DMS53 treated with DMSO at 0.1 percent for 48 hours (cell line): ENCODE data around the gene NKPD1.
"Not testable (repeated sequence)": the region's sequence is repeated elsewhere in the genome, so short reads cannot be mapped to it uniquely, and the experiment has no call there.

Source experiments
- DNase-seq: peaks from one replicate; lab custom pipeline; 2025; ENCODE audit not compliant: unreplicated experiment; lab: John Stamatoyannopoulos, UW

The NKPD1 gene

DNA sequence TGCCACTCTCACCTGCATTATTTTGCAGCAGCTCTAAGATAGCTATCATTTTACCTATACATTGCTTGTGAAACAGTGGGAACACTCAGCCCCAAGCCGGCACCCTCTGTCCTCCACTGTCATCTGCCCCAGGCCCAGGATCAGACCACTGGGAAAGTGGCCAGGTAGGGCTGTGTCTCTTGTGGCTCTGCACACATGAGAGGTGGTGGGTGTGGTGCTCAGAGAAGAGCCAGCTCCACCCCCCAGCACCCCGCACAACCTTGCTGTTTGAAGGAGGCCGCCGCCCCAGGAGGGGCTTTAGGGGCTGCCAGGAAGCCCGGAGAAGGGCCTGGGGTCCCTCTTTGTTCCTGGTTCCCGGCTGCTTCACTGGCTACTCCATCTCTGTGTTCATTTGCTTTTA is 41.2 kb downstream of the NKPD1 start:
- no peak for DNase-seq

DNA sequence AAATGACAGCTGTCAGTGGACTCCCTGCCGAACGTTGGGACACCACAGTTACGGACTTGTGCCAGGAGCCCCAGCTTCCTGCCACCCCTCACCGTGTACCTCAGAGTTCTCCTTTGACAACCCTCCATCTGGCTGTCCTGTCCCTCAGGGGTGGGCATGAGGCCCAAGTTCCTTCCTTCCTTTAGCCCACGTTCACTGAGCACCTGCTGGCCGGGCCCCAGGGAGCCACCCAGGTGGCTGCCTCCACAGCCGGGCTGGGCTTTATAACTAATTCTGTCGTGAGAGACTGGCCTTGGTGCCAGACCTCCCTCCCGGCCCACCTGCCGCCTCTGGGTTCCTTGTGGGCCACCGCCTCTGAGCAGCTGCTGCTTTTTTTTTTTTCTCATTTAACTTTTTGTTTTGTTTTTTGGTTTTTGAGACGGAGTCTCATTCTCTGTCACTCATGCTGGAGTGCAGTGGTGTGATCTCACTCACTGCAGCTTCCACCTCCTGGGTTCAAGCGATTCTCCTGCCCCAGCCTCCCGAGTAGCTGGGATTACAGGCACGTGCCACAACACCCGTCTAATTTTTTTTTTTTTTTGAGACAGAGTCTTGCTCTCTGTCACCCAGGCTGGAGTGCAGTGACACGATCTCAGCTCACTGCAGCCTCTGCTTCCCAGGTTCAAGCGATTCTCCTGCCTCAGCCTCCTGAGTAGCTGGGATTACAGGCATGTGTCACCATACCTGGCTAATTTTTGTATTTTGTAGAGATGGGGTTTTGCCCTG is 42.0 kb downstream of the NKPD1 start:
- not testable (repeated sequence) for DNase-seq

DNA sequence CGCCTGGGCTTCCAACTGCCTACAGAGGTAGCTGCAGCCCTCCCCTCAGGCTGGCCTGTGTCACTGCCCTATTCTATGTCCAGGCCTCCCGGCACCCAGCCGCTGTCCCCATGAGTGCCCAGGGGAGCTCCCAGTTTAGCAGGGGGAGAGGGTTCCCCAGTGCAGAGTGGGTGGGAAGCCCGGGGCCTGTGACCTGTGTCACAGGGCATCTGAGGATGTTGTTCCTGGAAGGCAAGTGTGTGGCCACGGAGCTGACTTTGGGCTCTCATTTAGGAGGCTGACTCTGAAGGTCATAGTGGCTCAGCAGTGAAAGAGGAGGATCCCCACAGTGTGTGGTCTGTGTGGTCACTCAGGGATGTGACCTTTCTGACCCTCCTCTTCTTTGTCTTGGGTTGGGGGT is 42.7 kb downstream of the NKPD1 start:
- no peak for DNase-seq

DNA sequence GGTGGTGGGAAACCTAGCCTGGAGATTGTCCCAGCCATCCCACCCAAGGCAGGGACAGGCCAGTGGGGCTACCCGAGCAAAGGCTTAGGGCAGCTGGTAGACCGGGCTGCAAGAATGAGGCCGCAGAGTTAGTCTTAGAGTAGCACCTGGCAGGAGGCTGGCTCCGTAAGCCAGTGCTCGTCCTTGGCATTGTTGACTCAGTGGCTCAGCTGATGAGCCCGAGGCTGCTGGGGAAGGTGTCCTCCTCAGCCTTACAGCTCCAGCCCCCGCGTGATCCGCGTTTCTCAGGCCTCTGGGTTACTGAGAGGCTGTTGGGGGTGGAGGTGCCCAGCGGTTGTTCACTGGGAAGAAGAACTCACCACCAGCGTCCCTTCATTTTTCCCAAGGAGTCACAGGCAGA is 43.1 kb downstream of the NKPD1 start:
- peak; percentile 16 for DNase-seq

DNA sequence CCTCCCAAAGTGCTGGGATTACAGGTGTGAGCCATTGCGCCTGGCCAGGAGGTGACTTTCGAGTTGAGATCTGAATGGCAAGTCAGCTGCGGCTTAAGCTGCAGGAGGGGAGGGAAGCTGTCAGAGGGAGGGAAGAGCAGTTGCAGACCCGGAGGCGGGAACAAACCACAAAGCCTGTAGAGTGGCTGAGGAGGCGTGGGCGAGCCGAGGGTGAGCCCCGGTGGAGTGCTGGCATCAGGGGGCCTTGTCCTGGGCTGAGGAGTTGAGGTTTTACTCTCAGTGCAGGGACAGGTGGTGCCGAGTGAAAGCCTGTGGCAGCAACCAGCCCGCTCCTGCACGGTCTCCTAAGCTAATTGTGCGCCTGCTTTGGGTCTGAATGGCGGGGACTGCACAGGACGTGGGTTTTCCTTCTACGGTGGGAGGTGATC is 43.6 kb downstream of the NKPD1 start:
- no peak for DNase-seq

DNA sequence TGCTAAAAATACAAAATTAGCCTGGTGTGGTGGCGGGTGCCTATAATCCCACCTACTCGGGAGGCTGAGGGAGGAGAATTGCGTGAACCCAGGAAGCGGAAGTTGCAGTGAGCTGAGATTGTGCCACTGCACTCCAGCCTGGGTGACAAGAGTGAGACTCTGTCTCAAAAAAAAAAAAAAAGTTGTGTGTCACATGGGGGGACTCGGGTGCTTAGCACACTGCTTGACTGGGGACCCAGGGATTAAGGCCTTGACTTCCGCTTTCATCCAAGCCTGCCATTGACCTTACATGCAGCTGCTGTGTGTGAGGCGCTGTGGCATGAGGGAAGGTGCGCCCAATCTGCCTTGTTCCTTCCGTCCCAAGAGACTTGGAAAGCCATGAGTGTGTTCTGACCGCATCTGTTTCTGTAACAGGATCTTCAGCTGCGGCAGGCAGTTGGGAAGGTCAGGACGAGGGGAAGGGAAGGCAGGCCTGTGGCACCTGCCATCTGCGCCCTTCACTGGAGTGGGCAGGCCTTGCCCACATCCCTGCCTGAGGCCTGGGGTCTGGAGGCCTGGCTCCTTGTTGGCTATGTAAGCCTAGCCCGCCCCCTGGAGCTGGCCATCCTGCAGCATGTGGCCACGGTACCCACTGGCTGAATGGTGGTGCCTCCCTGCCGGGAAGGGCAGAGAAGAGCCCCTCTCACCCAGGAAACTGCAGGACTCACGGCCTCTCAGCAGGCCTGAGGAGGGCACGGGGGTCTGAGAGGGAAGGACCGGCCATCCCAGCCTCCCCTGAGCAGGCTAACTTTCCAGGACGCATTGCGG is 44.8 kb downstream of the NKPD1 start:
- DNase-seq = no peak

DNA sequence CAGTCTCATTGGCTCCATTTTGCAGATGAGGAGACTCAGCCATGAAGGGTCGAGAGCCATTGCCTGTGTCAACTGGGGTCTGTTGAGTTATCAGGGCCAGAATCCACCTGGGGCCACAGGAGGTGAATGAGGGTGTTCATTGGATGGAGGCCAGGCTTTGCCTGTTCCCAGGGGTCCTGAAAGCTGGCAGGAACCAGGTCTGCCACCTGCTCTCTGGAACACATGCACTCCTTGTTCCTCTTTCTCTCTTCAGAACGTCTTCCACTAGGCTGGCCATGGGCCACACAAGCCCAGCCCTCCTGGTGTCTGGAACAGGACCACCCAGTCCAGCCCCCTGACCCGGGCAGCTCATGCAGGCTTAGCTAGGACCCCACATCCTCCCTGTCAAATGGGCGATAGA is 46.7 kb downstream of the NKPD1 start:
- DNase-seq = no peak

DNA sequence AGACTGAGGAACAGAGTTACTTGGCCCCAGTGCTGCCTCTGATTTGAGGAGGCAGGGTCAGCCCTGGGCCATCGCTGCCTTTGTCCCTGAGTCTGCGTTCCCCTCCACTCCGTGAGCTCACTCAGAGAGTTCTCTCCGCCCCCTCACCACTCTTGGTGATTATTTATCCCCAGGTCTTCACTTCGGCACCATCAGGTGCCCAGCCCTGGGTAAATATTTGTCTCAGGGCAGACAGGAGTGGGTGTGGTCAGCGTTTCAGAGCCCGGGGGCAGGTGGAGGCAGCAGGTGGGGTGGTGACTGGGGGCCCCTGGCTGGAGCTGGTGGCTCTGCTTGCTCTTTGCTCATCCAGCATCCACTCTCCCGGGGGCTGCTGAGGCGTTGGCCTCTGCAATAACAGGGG is 47.2 kb downstream of the NKPD1 start:
- peak; percentile 86 for DNase-seq

DNA sequence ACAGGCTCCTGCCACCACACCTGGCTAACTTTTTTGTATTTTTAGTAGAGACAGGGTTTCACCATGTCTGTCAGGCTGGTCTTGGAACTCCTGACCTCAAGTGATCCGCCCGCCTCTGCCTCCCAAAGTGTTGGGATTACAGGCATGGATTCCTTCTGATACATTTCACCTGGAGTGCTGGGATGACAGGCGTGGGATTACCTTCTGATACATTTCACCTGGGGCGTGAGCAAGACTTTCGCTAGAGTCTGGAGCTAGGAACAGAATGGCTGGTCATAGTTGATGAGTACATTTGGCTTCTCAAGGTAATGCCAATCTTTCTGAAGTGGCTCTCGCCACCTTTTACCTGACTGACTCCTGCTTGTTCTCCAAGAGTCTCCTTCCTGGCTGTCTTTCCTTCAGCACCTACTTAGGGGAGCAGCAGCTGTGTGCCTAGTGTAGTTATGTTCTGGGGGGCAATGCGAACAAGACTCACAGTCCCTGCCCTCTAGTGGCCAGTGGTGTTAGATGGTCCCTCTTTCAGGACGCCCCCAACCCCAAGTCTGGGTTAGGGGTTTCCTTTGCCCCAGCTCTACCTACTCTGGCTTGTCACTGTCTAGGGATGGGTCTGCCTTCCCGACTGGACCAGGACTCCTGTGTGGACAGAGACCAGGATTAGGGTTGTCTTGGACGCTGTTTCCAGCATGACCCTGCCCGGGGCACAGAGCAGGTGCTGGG is 48.5 kb downstream of the NKPD1 start:
- DNase-seq = no peak
